ENCODE results near the gene RNF167.

Gene RNF167

DNA sequence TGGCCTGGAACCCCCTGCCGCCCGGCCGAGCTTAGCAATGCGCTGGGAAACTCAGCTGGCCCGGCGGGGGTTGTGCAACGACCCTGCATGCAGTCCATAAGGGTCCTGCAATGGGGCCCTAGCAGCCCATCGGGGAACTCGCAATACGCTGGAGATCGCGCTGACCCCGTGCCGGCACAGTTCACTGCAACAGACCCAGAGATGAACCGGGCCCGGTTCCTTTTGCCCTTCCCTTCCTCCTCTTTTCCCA lies 597 bp upstream of the RNF167 start:
- no peak for DNase-seq

DNA sequence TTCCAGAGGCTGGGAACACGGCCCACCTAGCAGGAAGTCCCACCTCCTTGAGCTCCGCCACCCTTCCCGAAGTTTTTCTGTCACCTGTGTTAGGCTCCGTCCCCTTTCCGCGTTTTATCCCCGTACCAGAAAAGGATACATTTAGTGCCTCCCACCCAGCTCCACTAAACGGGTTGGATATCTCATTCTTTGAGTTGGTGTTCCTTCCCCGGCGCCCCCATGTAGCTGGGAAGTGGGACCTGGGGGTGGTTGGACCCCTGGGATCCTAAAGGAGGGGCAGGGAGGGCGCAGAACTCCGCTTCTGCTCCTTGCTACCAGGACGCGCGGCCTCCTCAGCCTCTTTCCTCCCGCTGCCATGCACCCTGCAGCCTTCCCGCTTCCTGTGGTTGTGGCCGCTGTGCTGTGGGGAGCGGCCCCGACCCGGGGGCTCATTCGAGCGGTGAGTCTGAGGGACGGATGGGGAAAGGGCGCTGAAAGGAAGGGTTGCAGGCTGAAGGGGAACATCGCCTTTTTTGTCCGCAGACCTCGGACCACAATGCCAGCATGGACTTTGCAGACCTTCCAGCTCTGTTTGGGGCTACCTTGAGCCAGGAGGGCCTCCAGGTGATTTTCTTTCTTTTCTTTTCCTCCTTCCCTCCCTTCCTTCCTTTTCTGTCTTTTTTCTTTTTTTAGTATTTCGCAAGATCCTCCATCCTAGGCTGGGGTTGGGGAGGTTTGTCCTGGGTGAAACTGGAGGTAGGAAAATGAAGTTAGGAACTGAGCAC lies 669 bp downstream of the RNF167 start:
- no peak for DNase-seq

DNA sequence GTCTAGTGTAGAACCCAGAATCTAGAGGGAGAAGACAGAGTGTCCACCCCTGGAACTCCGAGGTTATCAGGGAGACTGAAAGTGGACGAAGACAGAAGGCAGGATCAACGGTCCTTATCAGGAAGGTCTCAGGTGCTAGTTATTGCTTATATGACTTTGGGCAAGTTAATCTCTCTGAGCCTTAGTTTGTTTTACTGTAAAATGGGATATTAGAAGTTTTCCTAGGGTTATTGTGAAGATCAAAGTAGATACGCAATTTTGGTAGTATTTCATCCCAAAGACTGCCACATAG lies 1.2 kb downstream of the RNF167 start:
- DNase-seq, result no peak

DNA sequence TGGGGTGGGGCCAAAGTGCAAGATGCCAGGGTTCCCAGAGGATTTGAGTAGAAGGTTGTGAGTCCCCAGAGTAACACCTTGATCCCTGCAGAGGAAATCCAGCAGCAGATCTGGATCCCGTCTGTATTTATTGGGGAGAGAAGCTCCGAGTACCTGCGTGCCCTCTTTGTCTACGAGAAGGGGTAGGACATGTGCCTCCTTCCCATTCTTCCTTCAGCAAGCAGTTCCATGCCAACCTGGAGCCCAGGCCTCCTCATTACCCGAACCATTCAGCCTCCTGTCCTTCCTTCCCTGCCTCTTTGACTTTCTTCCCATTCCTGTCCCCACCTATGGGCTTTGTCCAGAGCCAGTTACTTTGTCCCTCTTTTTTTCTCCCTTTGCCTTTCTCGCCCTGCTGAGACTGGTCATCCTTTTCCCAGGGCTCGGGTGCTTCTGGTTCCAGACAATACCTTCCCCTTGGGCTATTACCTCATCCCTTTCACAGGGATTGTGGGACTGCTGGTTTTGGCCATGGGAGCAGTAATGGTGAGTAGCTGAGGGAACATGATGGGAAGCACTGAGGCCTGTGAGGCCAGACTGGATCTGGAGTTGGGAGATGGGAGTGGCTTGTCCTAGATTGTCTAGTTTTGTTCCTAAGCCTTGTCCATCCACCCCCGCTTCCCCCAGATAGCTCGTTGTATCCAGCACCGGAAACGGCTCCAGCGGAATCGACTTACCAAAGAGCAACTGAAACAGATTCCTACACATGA lies 2.9 kb downstream of the RNF167 start:
- no peak for DNase-seq

DNA sequence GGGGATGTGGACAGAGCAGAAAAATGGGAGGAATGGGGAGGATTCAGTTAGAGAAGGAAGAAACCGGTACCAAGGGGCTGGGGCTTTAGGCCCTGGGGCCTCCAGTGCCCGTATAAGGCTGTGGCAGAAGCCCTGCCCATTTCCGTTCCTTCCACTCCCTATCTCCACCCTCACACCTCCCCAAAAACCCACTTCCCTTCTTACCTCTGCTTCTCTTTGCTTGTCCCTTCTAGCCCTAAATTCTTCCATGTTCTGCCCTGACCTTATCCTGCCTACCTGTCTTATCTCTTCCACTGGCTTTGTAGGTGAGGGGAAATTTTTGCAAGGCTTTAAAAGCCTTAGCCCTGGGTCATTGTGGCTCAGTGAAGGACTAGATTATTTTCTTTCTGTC lies 4.1 kb downstream of the RNF167 start:
- DNase-seq, result no peak

DNA sequence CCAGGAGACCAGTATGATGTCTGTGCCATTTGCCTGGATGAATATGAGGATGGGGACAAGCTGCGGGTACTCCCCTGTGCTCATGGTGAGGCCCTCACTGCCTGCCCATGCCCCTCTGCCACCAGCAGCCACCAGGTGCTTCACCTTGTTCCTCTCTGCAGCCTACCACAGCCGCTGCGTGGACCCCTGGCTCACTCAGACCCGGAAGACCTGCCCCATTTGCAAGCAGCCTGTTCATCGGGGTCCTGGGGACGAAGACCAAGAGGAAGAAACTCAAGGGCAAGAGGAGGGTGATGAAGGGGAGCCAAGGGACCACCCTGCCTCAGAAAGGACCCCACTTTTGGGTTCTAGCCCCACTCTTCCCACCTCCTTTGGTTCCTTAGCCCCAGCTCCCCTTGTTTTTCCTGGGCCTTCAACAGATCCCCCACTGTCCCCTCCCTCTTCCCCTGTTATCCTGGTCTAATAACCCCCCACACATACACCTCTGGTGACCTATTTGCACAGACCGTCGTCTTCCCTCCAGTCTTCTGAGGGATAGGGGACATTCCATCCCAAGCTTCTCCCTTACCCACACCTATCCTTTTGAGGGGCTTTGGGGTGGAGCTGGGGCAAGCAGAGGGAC lies 4.6 kb downstream of the RNF167 start:
- DNase-seq, result no peak

DNA sequence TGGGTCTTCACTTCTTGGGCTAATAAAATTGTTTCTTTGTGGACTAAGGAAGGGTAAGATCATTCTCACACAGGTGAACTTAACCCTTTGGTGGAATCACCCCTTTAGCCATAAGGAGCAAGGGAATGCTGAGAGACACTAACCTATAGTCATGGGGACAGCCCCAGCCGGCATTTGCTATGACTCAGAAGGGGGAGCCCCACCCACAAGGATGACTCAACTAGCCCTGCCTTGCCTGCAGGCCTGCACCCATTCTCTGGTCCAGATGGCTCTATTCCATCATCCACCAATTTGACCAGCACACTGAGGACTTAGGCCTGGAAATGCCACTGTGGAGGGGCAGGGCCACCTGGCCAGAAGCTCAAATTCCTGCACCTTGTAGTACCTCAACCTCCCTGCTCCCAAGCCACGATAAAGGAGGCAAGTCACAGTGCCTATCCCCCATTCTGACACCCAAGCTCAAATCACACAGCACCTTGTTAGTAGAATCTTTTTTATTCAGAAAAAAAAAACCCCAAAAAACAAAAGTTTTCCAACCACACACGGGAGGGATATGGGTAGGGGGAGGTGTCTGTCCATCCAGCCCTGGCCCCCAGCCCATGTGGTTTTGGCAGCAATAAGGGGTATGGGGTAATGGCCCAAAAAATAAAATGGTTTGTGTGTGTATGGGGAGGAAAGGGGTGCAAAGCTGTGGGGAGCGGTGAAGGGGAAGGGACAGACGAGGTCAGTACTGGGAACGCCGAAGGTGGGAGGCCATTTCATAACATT lies 5.3 kb downstream of the RNF167 start:
- peak in 2 of 14 donors; percentile 35 to 56 for DNase-seq

DNA sequence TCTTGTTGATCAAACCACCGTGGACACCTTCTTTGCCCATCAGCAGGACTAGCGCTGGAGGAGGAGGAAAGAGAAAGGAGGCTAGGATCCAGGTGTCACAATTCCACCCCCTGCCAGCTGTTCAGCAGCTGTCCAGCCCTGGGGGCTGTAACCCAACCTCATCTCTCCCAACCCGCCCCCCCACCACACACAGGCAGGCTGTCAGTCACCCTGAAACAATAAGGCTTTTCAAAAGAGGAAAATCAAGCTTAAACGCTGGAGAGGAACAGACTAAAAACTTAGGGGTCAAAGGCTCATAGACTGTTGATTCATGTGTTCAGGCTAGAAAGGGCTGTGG lies 5.8 kb downstream of the RNF167 start:
- DNase-seq, result no peak

DNA sequence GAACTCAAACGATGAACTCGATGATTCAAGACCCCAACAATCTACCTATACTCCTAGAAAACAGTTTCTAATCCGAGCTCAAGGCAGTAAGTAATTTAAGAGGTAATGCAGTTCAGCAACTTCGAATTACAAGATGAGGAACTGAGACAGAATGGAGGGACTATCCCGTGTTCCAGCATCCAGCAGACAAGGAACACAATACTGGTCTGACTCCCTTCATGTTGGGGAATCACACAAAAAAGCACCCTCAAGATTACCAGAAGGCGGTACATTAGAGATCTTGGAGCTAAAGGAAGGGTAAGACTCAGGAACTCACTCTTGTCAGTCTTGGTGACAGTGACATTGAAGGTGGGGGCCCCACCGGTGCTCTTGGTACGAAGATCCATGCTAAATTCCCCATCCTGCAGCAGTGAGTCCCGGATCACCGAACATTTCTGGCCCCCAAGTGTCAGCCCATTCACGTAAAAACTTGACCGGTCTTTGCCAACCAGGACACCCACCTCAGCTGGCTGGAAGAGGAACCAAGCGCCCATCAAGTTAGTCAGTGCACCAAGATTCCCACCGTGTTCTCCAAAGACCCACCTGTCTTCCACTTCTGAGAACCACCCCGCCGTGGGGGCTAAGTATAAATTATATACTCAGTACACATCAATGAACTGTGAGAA lies 6.4 kb downstream of the RNF167 start:
- DNase-seq, result no peak

DNA sequence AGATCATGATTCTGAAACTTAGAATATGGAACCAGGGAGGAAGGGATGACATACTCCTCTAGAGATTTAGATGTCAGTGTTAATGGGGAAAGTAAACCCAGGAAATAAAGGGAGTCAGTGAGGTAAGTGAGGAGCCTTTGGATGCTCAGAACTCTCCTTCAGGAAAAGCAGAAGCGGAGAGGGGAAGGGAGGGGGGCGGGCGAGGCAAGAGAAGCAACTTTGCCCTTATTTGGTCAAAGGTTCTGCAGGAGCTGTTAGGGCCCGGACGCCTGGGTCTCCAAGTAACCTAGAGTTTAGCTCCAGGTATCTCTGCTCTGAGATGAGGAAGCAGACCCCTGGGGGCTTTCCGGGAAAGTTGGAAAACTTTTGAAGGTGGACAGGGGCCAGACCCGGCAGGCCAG lies 6.9 kb downstream of the RNF167 start:
- DNase-seq, result peak in 2 of 14 donors; percentile 26 to 29

DNA sequence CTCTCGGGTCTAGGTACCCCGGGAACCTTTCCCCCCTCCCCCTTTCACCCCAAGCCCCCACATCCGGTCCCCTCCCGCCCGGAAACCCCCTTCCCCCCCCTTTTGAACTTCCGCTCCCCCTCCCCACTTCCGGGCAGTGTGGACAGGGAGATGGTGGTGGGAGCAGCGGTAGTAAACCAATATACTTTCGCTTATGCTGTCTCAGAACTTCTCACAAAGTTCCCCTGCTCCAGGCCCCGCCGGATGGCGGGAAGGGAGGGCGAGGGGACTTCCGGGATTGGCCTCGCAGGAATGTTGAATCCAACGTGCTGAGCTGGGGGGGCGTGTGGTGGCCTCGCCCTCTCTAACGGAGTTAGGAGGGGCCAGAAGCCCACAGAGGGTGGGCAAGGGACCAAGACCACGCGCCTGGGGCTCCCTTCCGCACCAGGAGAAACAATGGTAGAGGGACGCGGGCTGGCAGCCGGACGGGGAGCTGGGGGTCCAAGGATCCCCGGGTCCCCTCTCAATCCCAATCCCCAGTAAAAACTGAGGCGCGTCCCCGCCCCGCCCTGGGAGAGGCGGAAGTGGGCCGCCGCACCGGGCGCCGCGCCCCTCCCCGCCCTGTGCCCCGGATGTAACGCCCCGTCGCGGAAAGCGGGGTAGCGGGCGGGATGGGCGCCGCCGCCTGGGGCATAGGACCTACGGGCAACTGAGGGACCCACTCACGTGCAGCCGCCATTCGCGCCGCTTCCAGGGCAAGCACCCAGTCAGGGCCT lies 7.5 kb downstream of the RNF167 start:
- DNase-seq, result peak in 8 of 14 donors; percentile 16 to 69 (median 55)

DNA sequence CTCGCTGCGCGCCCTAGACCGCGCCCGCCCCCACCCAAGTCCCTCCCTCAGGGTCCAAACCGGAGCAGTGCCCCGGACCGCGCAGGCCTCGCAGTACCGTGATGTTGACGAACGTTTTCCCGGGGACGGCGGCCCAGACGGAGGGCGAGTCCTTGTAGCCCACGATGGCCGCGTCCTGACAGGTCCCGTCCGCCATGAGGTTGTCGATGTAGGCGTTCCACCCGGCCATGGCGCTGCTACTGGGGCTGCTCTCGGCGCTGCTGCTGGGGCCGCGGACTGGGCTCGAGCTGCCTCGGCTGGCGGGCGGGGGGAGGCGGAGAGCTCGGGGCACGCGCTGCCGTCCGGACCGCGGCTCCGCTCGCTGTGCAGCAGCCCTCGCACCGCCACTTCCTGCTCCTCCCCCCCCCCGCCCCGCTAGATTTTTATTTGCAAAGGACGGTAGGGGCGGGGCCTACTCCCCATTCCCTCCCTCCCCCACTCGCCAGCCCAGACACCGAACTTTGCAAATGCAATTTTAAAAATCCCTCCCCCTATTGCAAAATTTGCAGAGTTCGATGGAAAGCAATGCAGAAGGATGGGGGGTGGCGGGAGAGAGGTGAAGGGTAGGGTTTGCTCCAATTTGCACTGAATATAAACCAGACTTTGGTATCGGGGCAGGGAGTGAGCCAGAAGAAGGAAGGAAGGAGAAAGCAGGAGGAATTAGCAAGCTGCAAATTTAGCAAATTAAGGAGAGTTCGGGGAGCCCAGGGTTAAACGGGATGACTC lies 8.3 kb downstream of the RNF167 start, which contains the start of gene PFN1:
PFN1 (minus strand) TSS at position 365 of the 765 bp plus-strand sequence; CDS start at position 229, 136 bp downstream.
- DNase-seq, result peak in 13 of 14 donors; percentile 55 to 92 (median 82)

DNA sequence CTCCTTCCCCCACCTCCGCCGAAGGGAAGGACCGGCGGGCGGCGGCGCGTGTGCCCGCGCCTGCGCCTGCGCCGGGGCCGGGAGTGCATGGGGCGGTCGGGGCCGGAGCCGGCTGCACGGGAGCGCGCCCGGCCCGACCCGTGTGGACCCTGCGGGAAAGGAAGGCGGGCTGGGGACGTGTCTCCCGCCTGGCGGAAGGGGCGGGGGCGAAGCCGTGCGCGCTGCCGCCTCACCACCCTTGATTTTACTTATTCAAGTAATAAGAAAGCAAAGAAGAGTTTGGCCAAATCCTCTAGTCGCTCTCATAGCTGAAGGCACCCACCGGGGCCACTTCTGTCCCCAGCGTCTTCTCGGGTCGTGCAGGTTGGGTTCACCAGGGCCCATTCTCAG lies 8.9 kb downstream of the RNF167 start:
- peak in 12 of 14 donors; percentile 55 to 92 (median 80) for DNase-seq

DNA sequence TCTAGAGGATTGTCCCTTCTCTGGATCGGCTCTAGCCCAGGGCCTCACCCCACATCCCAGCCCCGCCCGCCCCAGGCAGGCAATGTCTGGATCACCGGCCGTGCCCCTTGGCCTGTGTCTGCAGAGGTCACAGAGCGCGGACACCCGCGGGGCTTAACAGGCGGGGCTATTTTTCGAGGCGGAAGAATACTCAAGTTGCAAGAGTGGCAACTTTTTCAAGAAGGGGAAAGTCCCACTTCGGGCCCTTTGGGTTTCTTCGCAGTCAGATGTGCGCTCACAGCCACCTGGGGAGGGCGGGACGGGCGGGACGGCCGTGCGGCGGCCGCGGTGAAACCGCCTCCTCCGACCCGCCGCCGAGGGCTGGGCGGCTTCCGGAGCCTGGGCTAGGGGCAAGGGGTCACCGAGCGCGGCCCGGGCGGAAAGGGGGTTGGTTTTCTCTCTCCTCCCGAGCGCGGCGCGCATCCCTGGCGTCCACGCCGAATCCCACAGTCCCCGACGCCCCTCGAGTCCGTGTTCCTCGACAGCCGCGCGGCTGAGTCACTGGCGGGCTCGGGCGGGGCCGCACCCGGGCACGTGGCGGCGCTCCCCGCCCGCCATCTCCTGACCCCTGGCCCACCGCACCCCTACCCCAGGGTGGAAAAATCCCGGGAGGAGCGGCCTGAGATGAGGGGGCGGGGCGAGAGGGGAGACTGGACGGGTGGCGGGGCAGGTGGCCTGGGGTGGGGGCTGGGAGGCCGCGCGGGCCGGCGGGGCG lies 9.4 kb downstream of the RNF167 start:
- peak in 9 of 14 donors; percentile 24 to 86 (median 51) for DNase-seq

DNA sequence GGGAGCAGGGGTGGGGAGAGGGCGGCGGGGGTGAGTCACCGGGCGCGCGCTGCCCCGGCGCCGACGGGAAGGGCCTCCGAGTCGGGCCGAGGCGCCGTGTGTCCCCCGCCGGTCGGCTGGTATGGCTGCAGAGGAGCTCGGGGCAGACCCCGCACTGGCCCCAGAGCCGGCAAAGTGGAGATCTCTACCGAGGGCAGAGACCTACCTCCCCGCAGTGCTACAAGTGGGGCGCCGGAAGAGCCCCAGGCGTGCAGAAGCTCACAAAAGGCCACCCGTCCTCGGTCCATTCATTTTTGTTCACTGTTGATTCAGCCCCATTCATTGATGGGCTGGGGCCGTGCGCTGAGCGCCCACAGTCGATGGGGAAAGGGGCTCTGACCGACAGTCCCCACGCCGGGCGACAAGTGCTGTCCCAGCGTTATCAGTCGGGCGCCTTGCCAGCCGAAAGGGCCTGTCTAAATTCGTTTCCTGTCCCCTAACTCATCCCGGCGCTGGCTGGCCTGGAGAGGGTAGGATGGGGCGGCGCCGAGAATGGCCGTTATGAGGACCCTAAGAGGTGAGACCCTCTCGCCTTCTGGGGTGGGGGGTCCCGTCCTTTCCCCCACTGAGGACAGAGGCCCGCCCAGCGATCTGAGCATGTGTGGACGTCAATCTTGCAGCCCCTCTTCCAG lies 10.1 kb downstream of the RNF167 start:
- peak in 1 of 14 donors; percentile 56 for DNase-seq

DNA sequence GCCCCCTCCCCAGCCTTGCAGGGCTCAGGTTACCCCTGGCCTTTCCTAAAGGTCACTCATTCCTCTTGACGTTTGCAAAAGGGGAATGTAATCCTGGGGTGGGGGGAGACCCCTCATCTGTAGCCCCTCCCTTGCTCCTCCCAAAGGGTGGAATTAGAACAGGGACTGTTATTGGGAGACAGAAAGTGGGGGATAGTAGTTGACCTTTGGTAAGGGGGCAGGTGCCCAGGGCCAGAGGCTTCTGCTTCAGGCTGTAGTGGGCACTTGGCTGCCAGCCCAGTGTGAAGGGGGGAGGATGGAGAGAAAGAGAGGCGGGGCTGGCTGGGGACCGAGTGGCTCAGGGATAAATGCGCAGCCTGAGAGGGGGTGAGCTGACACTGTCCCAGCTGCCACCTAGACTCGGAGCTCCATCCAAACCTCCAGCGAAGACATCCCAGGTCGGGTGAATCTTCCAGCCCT lies 10.7 kb downstream of the RNF167 start, which contains the start of gene ENO3:
ENO3 (plus strand) TSS at position 374 of the 459 bp plus-strand sequence. CDS start 711 bp downstream, outside the sequence.
- no peak for DNase-seq

DNA sequence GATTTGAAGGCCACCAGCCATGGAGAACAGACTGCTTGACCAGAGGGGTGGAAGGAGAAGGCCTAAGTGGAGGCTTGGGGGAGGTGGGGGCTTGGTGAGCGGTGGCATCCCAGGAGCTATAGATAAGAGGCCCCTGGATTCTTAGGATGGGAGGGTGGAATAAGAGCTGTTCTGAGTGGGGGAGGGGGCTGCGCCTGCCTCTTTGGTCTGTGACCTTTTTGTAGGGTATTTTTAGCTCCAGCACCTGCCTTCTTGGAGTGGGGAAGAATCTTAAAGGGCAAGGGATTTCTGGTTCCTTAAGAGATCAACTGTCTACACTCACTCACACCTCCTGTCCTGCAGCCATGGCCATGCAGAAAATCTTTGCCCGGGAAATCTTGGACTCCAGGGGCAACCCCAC lies 11.4 kb downstream of the RNF167 start:
- no peak for DNase-seq

DNA sequence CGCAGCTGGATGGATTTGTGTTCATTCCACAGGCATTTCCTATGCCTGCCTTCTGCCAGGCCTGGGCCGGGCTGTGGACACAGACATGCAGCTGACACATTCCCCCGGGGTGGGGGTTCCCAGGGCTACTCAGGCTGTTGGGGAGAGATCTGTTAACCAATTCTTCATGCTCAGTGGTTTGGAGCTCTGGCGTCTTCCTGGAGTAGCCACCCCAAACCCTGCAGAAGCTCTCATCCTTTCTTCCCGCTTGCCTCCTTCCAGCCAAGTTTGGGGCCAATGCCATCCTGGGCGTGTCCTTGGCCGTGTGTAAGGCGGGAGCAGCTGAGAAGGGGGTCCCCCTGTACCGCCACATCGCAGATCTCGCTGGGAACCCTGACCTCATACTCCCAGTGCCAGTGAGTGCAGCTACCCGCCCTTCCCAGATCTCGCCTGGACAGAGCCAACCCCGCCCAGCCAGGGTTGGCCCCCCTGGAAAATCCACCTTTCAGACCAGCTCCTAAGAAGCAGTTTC lies 13.4 kb downstream of the RNF167 start:
- no peak for DNase-seq

DNA sequence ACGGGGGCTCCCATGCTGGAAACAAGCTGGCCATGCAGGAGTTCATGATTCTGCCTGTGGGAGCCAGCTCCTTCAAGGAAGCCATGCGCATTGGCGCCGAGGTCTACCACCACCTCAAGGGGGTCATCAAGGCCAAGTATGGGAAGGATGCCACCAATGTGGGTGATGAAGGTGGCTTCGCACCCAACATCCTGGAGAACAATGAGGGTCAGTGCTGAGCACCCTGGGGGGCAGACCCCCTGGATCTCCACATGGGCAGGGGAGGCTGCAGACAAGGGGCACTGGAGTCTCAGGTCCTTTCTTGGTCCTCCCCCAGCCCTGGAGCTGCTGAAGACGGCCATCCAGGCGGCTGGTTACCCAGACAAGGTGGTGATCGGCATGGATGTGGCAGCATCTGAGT lies 15.0 kb downstream of the RNF167 start:
- no peak for DNase-seq
